GM21717 (cell line): ENCODE measurements around the gene TSPAN18.

Experiments
- ATAC-seq: cut with Tn5 transposase; IDR thresholded peaks from one replicate; pipeline ENCODE4 v1.9.1; 2021; ENCODE audit warnings: mild to moderate bottlenecking, moderate library complexity; ENCODE audit not compliant: unreplicated experiment

TSPAN18 gene, protein sequence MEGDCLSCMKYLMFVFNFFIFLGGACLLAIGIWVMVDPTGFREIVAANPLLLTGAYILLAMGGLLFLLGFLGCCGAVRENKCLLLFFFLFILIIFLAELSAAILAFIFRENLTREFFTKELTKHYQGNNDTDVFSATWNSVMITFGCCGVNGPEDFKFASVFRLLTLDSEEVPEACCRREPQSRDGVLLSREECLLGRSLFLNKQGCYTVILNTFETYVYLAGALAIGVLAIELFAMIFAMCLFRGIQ

DNA sequence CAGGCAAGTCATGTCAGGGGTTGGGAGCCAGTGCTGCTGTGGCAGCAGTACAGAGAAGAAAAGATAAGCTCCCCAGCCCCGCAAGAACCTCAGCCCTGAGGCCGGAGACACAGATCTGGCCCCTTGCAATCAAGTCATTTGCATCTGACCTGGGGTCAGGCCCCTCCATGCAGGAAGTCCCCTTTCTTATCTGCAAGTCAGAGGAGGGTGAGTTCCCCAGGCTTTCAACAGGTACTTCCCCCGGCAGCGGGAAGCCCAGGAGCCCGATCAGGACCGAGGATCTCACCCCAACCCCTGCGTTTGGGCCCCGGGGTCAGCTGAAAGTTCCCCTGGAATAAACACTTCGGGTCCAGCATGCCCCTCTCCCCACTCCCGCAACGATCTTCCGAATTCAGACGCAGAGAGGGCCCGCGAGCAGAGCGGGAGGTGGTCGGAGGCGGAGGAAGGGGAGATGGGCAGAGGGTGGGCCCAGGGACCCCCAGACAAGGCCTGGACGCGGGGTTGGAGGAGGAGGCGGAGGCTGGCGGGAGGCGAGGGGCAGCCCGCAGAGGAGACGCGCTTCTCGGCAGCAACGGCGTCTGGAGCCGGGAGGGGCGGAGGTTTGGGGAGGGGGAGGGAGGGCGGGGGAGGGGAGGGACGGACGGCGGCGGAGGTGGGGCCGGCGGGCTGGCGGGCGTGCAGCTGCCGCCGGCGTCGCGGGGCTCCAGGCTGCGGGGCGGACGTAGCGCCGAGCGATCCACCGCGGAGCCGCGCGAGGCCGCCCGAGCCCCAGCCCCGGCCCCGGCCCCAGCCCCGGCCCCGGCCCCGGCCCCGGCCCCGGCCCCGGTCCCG, at the start of gene TSPAN18:
TSPAN18 (plus strand) TSS at position 680 of the 831 bp plus-strand sequence. CDS start 179,455 bp downstream, outside the sequence.
- ATAC-seq: peak; percentile 75

GRCh38 chr11:44680982-44681597, 45.7 kb upstream of the TSPAN18 start:
- no peak for ATAC-seq

GRCh38 chr11:44681698-44682097, 45.1 kb upstream of the TSPAN18 start:
- no peak for ATAC-seq

- ATAC-seq: no peak
These were observed 41.9 kb upstream of the TSPAN18 start for GRCh38 chr11:44684859-44685281.

DNA sequence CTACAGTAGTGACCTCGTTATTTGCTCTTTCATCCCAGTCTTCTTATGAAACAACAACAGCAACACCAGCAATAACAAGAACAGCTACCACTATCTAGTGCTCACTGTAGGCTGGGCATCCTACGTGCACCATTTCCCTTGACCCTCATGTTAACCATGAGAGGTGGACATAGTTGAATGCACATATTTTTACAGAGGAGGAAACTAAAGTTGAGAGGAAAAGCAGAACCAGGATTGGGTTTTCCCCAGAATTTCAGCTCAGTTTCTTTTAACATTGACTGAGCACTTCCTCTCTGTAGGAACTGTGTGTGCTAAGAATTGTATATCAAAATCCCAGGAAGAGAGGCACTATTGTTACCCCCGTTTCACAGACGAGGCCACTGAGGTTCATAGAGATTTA, 39.4 kb upstream of the TSPAN18 start:
- no peak for ATAC-seq

GRCh38 chr11:44689265-44689664, 37.5 kb upstream of the TSPAN18 start:
- no peak for ATAC-seq

DNA sequence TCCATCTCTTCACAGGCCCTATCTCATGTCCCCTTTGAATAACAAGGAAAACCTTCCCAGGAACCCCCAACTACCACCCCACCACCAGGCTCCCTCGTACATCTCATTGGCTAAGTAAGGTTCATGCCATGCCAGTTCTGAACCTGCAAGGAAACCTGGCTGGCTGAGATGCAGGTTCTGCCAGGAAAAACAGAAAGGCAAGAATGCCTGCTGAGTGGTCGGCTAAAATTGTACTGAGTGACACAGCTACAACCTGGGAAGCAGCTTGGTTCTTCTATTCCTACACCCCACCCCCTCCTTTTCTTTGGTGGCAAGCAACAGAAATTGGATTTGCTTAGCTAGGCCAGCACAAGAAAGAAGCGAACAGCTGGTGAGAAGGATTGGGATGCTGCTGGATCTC, 36.1 kb upstream of the TSPAN18 start:
- ATAC-seq: no peak

- ATAC-seq: no peak
These were observed 34.3 kb upstream of the TSPAN18 start for GRCh38 chr11:44692460-44692859.

DNA sequence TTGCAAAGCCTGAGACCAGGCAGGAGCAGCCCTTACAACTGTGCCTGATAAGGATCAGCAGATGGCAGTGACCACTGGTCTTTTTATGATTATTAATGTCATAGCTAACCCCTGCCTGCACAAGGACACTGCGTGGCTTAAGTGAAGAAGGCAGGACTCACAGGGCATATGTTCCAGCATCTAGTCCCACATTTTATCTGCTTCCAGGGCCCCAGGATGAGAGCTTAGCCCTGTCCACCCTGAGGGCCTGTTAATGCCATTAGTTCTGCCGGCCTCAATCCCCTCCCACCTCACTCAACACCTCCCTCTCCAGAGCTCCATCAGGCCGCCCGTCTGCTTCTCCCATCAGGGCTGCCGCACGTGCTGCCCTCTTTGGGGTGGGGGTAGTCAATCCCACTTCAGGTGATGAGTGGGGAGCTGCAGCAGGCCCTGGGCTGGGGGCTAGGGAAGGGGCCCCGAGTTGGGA, 33.1 kb upstream of the TSPAN18 start:
- ATAC-seq: no peak

DNA sequence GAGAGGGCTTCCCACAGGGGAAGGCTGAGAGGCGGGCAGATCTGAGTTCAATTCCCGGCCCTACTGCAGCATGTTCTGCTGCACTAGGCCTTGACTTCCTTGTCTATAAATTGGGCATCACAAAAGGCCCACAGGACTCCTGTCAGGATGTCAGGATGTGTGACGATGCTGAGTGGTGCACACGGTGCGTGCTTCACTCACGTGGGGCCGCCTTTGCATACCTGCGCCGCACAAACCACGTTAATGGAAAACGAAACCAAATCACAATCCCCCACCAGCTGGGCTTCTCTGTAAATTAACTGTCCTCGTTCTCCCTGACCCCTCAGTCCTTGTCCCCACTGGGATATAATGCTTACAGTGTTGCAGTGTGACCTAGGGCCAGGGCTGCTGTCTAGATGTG, 32.3 kb upstream of the TSPAN18 start:
- no peak for ATAC-seq

DNA sequence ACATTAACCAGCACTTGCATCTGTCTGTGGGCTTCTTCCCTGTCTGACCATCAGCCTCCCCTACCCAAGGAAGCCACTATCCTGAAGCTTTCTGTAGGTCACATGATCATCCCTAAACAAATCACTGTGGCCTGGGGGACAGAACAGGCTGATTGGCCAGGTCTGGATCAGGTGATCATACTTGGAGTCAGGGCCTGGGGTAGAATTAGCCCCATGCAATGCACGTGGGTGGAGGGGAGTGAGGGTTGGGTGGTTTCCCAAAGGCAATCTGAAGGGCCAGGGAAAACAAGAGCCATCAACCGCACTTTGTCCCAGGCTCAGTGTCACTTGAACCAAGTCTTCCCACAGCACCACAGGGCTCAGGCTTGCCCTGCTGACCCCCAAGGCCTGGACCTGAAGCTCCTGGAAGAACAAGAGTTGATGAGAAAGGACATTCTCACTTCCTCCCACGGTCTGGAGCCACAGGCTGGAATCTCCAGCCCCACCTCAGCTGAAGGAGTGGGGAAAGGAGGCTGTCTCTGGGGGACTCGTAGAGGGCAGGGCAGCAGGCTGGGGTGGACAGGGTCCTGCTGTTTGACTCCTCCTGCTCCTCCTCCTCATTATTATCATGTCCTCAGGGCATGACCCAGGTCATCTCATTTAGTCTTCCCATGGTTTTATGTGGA, 31.5 kb upstream of the TSPAN18 start:
- ATAC-seq: no peak

DNA sequence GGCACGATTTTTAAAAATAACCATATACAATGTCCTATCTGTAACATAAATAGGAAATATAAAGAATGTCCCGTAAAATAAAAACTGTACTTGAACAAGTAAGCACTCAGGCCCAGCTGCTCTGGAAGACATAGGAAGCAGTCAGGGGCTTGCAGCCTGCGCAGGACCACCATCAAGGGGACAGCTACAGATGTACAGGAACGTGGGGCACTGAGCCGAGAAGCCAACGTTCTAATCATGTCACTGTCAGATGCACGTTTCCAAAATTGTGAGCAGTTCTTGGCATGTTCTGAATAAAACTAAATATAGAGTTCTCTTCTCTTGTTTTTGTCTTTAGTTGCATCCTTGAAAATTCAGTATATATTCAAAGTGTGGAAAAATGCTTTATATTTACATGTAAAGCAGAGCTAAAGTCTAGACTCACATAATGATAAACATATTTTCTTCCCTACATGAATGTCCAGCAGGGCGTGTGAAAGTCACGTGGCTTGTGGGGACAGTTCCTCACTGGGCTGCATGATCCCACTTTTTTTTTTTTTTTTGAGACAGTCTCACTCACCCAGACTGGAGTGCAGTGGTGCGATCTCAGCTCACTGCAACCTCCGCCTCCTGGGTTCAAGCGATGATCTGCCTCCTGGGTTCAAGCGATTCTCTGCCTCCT, 28.4 kb upstream of the TSPAN18 start:
- ATAC-seq: no peak

DNA sequence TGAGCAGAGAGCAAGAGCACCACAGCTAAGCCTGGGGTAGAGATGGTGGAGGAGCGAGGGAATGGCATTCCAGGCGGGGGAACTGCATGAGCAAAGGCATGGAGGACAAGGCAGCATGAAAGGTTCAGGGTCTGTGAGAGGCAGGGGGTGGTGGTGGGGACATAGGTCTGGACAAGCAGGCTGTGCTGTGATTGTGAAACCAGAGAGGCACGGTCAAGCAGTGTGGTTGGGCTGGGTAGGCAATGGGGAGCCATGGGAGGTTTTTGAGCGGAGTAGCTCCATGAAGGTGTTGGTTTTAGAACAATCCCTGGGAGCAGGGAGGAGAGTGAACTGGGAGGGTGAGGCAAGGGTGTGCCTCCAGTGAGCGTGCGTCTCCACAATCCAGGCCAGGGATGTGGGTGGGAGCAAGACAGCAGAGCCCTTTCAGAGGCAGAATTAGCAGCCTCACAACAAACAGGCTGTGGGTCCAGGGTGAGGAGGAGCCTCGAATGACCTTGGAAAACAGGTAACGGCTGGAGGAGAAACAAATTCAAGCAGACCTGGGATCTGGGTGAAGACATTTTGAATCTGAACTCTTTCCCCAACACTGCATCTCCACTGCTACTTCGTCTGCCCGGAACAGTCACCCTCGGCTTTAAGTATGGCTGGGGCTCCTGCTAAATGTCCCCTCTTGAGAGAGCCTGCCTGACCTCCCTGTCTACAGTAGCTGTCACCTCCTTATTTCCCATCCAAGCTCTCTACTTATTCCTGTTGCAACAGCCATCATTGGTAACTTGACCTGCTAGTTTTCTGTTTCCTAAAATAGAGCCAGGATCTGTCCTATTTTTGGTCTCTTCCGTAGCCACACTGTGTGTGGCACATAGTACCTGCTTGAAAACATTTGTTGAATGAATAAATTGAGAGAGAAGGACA, 27.0 kb upstream of the TSPAN18 start:
- no peak for ATAC-seq

DNA sequence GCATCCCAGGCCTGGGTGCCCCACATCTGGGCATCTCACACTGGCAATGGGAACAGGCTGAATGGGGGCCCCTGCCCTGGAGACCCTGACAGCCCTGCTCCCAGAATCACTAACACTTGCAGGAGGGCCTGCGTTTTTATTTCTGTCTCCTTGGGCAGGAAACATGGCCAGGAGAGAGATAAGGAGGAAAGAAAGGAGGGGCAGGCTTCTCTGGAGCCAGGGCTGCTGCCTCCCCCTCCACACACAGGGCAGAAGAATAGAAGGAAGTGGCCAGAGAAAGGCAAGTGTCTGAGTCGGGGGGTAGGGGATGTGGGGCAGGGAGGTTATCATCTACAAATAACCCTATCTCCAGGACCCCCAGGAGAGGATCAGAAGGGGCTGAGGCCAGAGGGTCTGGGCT, 25.5 kb upstream of the TSPAN18 start:
- no peak for ATAC-seq

- no peak for ATAC-seq
These were observed 23.9 kb upstream of the TSPAN18 start for GRCh38 chr11:44702889-44703288.

DNA sequence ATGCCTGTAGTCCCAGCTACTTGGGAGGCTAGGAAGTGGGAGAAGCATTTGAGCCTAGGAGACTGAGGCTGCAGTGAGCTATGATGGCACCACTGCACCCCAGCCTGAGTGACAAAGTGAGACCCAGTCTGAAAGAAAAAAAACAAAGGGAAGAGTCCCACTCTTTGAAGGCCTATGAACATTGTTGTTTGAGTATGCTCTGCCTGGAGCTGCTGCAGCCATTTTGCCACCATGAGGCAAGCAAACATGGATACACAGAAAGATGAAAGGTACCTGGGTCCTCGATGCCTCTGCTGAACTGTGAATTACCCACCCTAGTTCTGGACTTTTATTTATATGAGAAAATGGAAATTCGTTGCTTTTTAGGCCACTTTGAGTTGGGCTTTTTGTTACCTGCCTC, 19.7 kb upstream of the TSPAN18 start:
- ATAC-seq: no peak

DNA sequence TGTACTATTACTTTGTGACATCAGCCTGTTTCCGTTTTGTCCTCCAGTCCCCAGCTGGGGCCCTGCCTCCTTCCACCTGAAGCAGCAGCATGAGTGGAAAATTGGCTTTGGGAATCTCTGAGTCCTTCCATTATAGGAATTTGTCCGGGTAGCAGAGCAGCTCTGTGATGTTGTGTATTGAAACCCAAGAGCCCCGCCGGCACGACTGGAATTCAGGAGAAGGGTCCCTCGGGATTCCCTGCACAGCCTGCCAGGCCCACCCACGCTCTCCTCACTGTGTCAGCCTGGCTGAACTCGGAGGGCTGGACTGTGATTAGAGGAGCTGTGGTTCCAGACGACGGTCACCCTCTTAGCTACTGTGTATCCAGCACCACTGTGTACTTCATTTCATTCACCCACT, 18.8 kb upstream of the TSPAN18 start:
- ATAC-seq: no peak

DNA sequence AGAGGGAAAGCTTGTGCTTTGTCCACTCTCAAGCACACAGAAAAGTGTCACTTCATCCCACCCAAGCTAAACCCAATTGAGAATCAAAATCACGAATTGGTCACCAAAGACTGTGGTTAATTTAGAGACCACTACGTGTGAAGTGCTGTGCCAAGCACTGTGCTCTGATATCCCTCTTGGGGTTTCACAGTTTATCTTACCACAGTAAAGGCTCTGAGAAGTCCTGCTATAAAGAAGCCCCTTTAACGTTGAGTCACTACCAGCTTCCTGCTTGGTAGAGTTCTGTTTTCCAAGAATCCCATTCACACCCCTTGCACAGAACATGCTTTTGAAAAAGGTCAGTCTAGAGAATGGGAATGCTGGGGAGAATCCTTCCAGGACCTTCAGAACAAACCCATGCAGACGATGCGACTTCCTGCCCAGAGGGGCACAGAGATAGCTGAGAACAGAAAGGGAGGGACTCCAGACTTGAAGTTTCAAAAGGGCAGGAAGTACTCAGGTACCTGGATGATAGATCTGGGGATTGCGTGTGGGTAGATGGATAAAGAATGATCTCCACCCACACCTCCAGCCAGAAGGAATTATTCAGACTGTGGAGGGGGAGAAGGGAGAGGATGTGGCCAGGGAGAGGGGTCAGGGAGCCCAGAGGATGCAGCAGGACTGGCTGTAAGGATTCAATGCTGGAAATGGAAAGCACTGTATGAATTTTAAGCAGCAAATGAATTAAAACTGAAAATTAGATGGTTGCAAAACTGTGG, 18.1 kb upstream of the TSPAN18 start:
- ATAC-seq: no peak

DNA sequence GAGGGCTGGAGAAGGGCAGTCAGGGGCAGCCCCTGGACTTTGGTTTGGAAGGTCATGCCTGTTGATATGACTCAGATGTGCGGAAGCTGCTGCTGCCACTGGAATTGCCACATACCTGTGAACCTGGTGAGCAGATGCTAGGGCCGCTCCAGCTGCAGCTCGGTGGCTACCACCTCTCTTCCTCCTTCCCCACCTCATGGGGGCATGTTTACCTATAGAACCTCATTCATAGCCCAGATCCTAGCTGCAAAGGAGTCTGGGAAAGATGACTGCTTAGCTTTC, 17.5 kb upstream of the TSPAN18 start:
- no peak for ATAC-seq
